RWPE1 (cell line): ENCODE results near the gene CDC42SE2.
"Not testable (repeated sequence)": the region's sequence is repeated elsewhere in the genome, so short reads cannot be mapped to it uniquely, and the experiment has no call there.

Experiments used
- CTCF ChIA-PET: fragments of 350-600 bp; sonication (Branson Sonifier 250); formaldehyde crosslinking; extraction: SDS; loops from one replicate; lab custom pipeline; 2021; lab: Yijun Ruan, JAX
- POLR2A ChIA-PET: fragments of 400-600 bp; formaldehyde crosslinking; extraction: SDS; loops from one replicate; lab custom pipeline; 2020; ENCODE audit warnings: antibody characterized with exemption; ENCODE audit not compliant: low non-redundant PET; lab: Yijun Ruan, JAX
- DNase-seq: peaks from one replicate; pipeline ENCODE4 v3.0.0; 2012; ENCODE audit warnings: low spot score
- H3K27ac ChIP-seq: fragments of 450-650 bp; 2 replicates; pipeline ENCODE4 v1.5.1; 2017
- TF ChIP-seq, protein P1 (sequence below): fragments of 450-650 bp; conservative IDR thresholded peaks from 2 replicates; pipeline ENCODE4 v1.5.1; 2017; ENCODE audit warnings: low read depth, mild to moderate bottlenecking

CDC42SE2 gene

DNA sequence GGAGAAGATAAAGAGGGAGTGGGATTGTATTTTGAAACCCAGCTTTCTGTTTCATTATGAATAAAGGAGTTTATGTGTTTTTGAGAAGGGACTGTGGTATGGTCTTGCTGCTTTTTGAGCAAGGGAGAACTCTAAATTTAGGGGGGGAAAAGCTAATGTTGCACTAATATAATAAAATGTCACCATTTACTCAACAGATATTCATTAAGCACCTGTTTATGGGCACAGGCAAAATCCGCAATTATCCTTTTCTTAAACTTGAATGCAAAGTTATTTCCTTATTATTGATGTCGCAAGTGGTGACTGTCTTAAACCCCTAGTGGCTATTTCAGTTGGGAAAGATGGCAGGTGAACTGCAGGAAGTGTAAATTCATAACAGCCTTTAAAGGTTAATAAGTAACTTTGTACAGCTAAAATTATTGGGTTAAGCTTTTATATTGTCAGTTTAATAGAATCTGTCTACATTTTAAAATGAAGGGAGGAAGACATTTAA, 1.5 kb downstream of the CDC42SE2 start:
- DNase-seq: peak; percentile 40
- POLR2A ChIA-PET: interaction anchor here (0.6 to 2.4 kb wide), 2 partner anchors 27 to 117 kb away, joined by 5 to 6 read pairs; no protein-coding TSS in a partner anchor
- TF ChIP-seq, protein P1, sequence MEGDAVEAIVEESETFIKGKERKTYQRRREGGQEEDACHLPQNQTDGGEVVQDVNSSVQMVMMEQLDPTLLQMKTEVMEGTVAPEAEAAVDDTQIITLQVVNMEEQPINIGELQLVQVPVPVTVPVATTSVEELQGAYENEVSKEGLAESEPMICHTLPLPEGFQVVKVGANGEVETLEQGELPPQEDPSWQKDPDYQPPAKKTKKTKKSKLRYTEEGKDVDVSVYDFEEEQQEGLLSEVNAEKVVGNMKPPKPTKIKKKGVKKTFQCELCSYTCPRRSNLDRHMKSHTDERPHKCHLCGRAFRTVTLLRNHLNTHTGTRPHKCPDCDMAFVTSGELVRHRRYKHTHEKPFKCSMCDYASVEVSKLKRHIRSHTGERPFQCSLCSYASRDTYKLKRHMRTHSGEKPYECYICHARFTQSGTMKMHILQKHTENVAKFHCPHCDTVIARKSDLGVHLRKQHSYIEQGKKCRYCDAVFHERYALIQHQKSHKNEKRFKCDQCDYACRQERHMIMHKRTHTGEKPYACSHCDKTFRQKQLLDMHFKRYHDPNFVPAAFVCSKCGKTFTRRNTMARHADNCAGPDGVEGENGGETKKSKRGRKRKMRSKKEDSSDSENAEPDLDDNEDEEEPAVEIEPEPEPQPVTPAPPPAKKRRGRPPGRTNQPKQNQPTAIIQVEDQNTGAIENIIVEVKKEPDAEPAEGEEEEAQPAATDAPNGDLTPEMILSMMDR: peak; percentile 56
- CTCF ChIA-PET: interaction anchor here (1.1 kb wide), 1 partner anchor 108 kb away, joined by 3 read pairs; no protein-coding TSS in a partner anchor
- no peak overlapping the region for H3K27ac ChIP-seq

DNA sequence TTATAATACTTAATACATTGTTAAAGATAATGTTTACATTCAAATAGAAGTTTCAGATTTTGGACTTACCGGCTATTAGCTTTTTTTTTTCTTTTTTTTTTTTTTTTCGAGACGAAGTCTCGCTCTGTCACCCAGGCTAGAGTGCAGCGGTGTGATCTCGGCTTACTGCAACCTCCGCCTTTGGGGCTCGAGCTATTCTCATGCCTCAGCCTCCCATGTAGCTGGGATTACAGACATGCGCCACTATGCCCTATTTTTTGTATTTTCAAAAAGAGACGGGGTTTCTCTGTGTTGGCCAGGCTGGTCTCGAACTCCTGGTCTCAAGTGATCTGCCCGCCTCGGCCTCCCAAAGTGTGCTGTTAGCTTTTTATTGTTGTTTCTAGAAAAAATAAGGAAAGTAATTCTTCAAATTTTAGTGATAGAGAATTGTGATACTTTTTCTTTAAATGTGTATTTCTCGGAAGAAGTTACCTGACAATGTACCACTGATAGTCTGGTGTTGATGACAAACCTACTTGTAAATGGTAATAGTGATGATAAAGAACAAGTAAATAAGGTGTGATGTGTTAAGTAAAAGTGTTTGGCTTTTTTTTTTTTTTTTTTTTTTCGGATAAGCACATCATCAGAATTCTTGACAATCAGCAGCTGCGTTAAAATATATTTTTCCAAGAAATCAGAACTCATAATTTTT, 2.7 kb downstream of the CDC42SE2 start:
- ChIA-PET POLR2A (interaction anchor here (0.7 kb wide), 1 partner anchor 11 kb away, joined by 3 read pairs; no protein-coding TSS in a partner anchor), CTCF (interaction anchor here (0.5 to 1.1 kb wide), 6 partner anchors 45 to 1072 kb away, joined by 3 to 4 read pairs (median 3); no protein-coding TSS in a partner anchor)
- TF ChIP-seq, protein P1: no peak
- no peak for DNase-seq
- no peak overlapping the region for H3K27ac ChIP-seq

DNA sequence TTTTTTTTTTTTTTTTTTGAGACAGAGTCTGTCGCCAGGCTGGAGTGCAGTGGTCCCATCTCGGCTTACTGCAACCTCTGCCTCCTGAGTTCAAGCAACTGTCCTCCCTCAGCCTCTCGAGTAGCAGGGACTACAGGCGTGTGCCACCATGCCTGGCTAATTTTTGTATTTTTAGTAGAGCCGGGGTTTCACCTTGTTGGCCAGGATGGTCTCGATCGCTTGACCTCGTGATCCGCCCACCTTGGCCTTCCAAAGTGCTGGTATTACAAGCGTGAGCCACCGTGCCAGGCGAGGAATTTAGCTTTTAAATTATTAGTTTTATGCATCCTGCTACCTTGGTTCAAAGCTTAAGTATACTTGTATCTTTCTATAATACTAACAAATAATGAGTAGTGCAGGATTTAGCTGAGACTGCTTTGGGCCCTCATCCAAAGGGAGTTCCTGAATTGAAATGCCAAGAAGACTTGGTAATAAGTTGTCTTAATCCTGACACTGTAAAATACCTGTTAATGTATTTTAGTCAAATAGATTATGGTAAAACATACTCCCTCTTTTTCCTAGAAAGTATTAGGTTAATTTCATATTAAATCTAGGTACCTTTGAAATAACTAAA, 5.0 kb downstream of the CDC42SE2 start:
- TF ChIP-seq, protein P1: no peak
- POLR2A ChIA-PET: no interaction called here
- DNase-seq: no peak
- CTCF ChIA-PET: interaction anchor here (0.6 kb wide), 1 partner anchor 1490 kb away, joined by 3 read pairs; no protein-coding TSS in a partner anchor
- H3K27ac ChIP-seq: peak overlapping the region; percentile 45

DNA sequence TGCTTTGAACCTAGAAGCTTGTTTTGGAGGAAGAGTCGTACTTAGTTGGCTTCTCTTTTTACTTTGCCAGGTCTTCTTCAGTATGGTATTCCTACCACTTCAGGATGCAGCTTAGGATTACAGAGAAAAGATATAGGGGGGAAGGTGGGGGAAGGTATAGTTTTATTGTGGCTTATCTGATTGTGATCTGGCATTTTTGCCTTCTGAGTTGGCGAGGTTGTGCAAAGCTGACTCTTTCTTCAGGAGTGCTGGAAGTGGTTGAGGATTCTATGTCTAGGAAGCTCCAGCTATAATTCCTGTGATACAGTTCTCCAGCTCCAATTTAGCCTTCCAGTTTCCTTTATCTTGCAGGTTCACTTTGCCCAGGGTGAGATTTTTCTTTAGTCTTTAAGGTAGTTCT, 7.0 kb downstream of the CDC42SE2 start:
- H3K27ac ChIP-seq: no peak overlapping the region
- peak; percentile 37 for DNase-seq
- TF ChIP-seq, protein P1: no peak
- POLR2A ChIA-PET: no interaction called here
- CTCF ChIA-PET: interaction anchor here (0.6 kb wide), 1 partner anchor 1503 kb away, joined by 3 read pairs; no protein-coding TSS in a partner anchor

DNA sequence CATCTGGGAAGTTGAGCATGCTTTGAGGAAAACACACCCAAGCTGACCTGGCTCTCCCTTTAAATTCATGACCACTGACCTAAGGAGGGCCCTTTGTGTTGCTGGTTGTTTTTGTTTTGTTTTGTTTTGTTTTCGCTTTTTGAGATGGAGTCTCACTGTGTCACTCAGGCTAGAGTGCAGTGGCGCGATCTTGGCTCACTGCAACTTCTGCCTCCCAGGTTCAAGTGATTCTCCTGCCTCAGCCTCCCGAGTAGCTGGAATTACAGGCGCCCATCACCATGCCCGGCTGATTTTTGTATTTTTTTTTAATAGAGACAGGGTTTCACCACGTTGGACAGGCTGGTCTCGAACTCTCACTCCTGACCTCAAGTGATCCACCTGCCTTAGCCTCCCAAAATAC, 8.0 kb downstream of the CDC42SE2 start:
- POLR2A ChIA-PET, H3K27ac ChIP-seq, DNase-seq: not testable (repeated sequence)
- CTCF ChIA-PET: interaction anchor here (0.6 to 0.7 kb wide), 2 partner anchors 11 to 1468 kb away, joined by 4 to 9 read pairs; no protein-coding TSS in a partner anchor

DNA sequence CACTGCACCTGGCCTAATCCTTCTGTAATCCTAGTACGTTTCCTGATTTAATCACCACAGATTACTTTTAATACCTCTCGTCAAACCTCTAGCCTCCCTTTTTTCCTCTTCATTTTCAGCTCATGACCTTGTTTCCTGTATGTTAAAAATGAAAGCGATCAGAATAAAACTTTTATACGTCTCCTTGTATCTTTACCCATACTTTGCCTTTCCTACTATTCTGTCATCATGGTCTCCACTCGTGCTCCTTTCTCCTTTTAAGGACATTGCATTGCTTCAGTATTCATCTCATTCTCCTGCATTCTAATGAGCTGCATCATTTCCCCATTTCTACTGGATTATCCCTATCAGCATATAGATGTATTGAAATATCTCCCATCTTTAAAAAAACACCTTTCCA, 8.5 kb downstream of the CDC42SE2 start:
- CTCF ChIA-PET: interaction anchor here (0.6 to 0.7 kb wide), 3 partner anchors 12 to 1468 kb away, joined by 4 to 9 read pairs (median 4); no protein-coding TSS in a partner anchor
- DNase-seq: no peak
- POLR2A ChIA-PET: no interaction called here
- TF ChIP-seq, protein P1: no peak
- H3K27ac ChIP-seq: no peak overlapping the region
